ENCODE results near the gene TCEAL5.
"Not testable (repeated sequence)": the region's sequence is repeated elsewhere in the genome, so short reads cannot be mapped to it uniquely, and the experiment has no call there.

Gene TCEAL5

GRCh38 chrX:103276581-103277002, at the start of gene TCEAL5:
Gene TCEAL5, minus strand, starts transcription at chrX:103276750. Its CDS starts 2,187 bp downstream, at chrX:103274563.
- Mint-ChIP-seq H3K27ac (no peak within 1 kb of the TSS), H3K4me1 (peaks cover 9% of the 10 kb centered on the region), H3K9me3 (no peaks in the 10 kb centered on the region), H3K27me3 (peaks cover 23% of the 10 kb centered on the region), H3K4me3 (peak within 1 kb of the TSS; percentile 56), H3K36me3 (no peaks in the 10 kb centered on the region)

- H3K9me3 Mint-ChIP-seq = no peaks in the 10 kb centered on the region
- H3K4me3 Mint-ChIP-seq = peak overlapping the region; percentile 85
- H3K4me1 Mint-ChIP-seq = peaks cover 9% of the 10 kb centered on the region
- peaks cover 2% of the 10 kb centered on the region for H3K36me3 Mint-ChIP-seq
- no peak overlapping the region for H3K27ac Mint-ChIP-seq
- H3K27me3 Mint-ChIP-seq = no peaks in the 10 kb centered on the region
Observed at GRCh38 chrX:103311399-103311780, 34.8 kb upstream of the TCEAL5 start.

- H3K27me3 Mint-ChIP-seq = no peaks in the 10 kb centered on the region
- no peaks in the 10 kb centered on the region for H3K9me3 Mint-ChIP-seq
- H3K4me3 Mint-ChIP-seq = peak within 1 kb of the TSS; percentile 85
- H3K27ac Mint-ChIP-seq = peak within 1 kb of the TSS; percentile 76
- H3K36me3 Mint-ChIP-seq = peaks cover 2% of the 10 kb centered on the region
- peaks cover 9% of the 10 kb centered on the region for H3K4me1 Mint-ChIP-seq
Observed at GRCh38 chrX:103310555-103311398, 34.2 kb upstream of the TCEAL5 start, which contains the start of gene BEX2. Gene BEX2, minus strand, starts transcription at chrX:103310990. Its CDS starts 1,014 bp downstream, at chrX:103309976.

GRCh38 chrX:103309860-103310554, 33.5 kb upstream of the TCEAL5 start:
- H3K27me3 Mint-ChIP-seq = no peaks in the 10 kb centered on the region
- peak overlapping the region; percentile 51 for H3K27ac Mint-ChIP-seq
- peaks cover 13% of the 10 kb centered on the region for H3K4me1 Mint-ChIP-seq
- no peaks in the 10 kb centered on the region for H3K9me3 Mint-ChIP-seq
- peaks cover 2% of the 10 kb centered on the region for H3K36me3 Mint-ChIP-seq
- H3K4me3 Mint-ChIP-seq = peak overlapping the region; percentile 66

- H3K27ac Mint-ChIP-seq, H3K4me3 Mint-ChIP-seq, H3K27me3 Mint-ChIP-seq, H3K36me3 Mint-ChIP-seq, H3K9me3 Mint-ChIP-seq: not testable (repeated sequence)
- H3K4me1 Mint-ChIP-seq = peaks cover 26% of the 10 kb centered on the region
Observed at GRCh38 chrX:103305666-103306065, 29.1 kb upstream of the TCEAL5 start.

GRCh38 chrX:103304705-103305104, 28.2 kb upstream of the TCEAL5 start:
- Mint-ChIP-seq H3K4me1 (peaks cover 23% of the 10 kb centered on the region), H3K27me3 (no peaks in the 10 kb centered on the region), H3K36me3 (peaks cover 2% of the 10 kb centered on the region), H3K9me3 (no peaks in the 10 kb centered on the region), H3K4me3 (no peak overlapping the region), H3K27ac (no peak overlapping the region)

GRCh38 chrX:103293118-103293517, 16.6 kb upstream of the TCEAL5 start:
- Mint-ChIP-seq H3K36me3 (no peaks in the 10 kb centered on the region), H3K27me3 (peaks cover 2% of the 10 kb centered on the region), H3K4me3 (no peak overlapping the region), H3K27ac (no peak overlapping the region), H3K9me3 (no peaks in the 10 kb centered on the region), H3K4me1 (no peaks in the 10 kb centered on the region)

GRCh38 chrX:103279624-103280023, 3.1 kb upstream of the TCEAL5 start:
- H3K4me3 Mint-ChIP-seq = no peak overlapping the region

GRCh38 chrX:103275947-103276567, 493 bp downstream of the TCEAL5 start:
- H3K36me3 Mint-ChIP-seq = no peaks in the 10 kb centered on the region
- peaks cover 9% of the 10 kb centered on the region for H3K4me1 Mint-ChIP-seq
- no peak overlapping the region for H3K4me3 Mint-ChIP-seq
- no peaks in the 10 kb centered on the region for H3K9me3 Mint-ChIP-seq
- H3K27me3 Mint-ChIP-seq = peaks cover 23% of the 10 kb centered on the region
- no peak overlapping the region for H3K27ac Mint-ChIP-seq

More at GRCh38 chrX:103279624-103280023, 3.1 kb upstream of the TCEAL5 start:
- H3K36me3 Mint-ChIP-seq = no peaks in the 10 kb centered on the region
- H3K4me1 Mint-ChIP-seq = peaks cover 9% of the 10 kb centered on the region
- H3K27me3 Mint-ChIP-seq = peaks cover 21% of the 10 kb centered on the region
- H3K27ac Mint-ChIP-seq = no peak overlapping the region
- H3K9me3 Mint-ChIP-seq = no peaks in the 10 kb centered on the region

- H3K4me3 Mint-ChIP-seq = no peak overlapping the region
- H3K36me3 Mint-ChIP-seq = no peaks in the 10 kb centered on the region
- H3K4me1 Mint-ChIP-seq = peaks cover 9% of the 10 kb centered on the region
- H3K27ac Mint-ChIP-seq = no peak overlapping the region
- no peaks in the 10 kb centered on the region for H3K9me3 Mint-ChIP-seq
- H3K27me3 Mint-ChIP-seq = peaks cover 18% of the 10 kb centered on the region
Observed at GRCh38 chrX:103274284-103274683, 2.3 kb downstream of the TCEAL5 start.

- H3K4me3 Mint-ChIP-seq = no peak overlapping the region
- no peak overlapping the region for H3K27ac Mint-ChIP-seq
- H3K36me3 Mint-ChIP-seq = peaks cover 2% of the 10 kb centered on the region
- no peaks in the 10 kb centered on the region for H3K9me3 Mint-ChIP-seq
- peaks cover 20% of the 10 kb centered on the region for H3K4me1 Mint-ChIP-seq
- peaks cover under 1% of the 10 kb centered on the region for H3K27me3 Mint-ChIP-seq
Observed at GRCh38 chrX:103258275-103258674, 18.3 kb downstream of the TCEAL5 start.

- no peak overlapping the region for H3K27ac Mint-ChIP-seq
- H3K27me3 Mint-ChIP-seq = no peaks in the 10 kb centered on the region
- no peak overlapping the region for H3K4me3 Mint-ChIP-seq
- peaks cover 2% of the 10 kb centered on the region for H3K36me3 Mint-ChIP-seq
- peaks cover 26% of the 10 kb centered on the region for H3K4me1 Mint-ChIP-seq
- no peaks in the 10 kb centered on the region for H3K9me3 Mint-ChIP-seq
Observed at GRCh38 chrX:103256651-103257050, 19.9 kb downstream of the TCEAL5 start.

GRCh38 chrX:103254921-103255493, 21.5 kb downstream of the TCEAL5 start, which contains the start of gene TCEAL8:
Gene TCEAL8, minus strand, starts transcription at chrX:103255155. Its CDS starts 1,176 bp downstream, at chrX:103253979.
- Mint-ChIP-seq H3K9me3 (no peaks in the 10 kb centered on the region), H3K27ac (peak within 1 kb of the TSS; percentile 97), H3K27me3 (no peaks in the 10 kb centered on the region), H3K36me3 (peaks cover 2% of the 10 kb centered on the region), H3K4me1 (peaks cover 26% of the 10 kb centered on the region), H3K4me3 (peak within 1 kb of the TSS; percentile 99)

- H3K4me1 Mint-ChIP-seq = peaks cover 26% of the 10 kb centered on the region
- H3K36me3 Mint-ChIP-seq = peaks cover 2% of the 10 kb centered on the region
- H3K4me3 Mint-ChIP-seq = peak overlapping the region; percentile 99
- H3K27me3 Mint-ChIP-seq = no peaks in the 10 kb centered on the region
- H3K9me3 Mint-ChIP-seq = no peaks in the 10 kb centered on the region
- peak overlapping the region; percentile 97 for H3K27ac Mint-ChIP-seq
Observed at GRCh38 chrX:103254171-103254824, 22.3 kb downstream of the TCEAL5 start.

- H3K27me3 Mint-ChIP-seq = no peaks in the 10 kb centered on the region
- H3K36me3 Mint-ChIP-seq = peaks cover 2% of the 10 kb centered on the region
- peak overlapping the region; percentile 97 for H3K27ac Mint-ChIP-seq
- H3K4me1 Mint-ChIP-seq = peaks cover 26% of the 10 kb centered on the region
- H3K9me3 Mint-ChIP-seq = no peaks in the 10 kb centered on the region
- H3K4me3 Mint-ChIP-seq = peak overlapping the region; percentile 99
Observed at GRCh38 chrX:103253608-103254007, 22.9 kb downstream of the TCEAL5 start.
